ENCODE data around the gene JAZF1.

The JAZF1 gene

DNA sequence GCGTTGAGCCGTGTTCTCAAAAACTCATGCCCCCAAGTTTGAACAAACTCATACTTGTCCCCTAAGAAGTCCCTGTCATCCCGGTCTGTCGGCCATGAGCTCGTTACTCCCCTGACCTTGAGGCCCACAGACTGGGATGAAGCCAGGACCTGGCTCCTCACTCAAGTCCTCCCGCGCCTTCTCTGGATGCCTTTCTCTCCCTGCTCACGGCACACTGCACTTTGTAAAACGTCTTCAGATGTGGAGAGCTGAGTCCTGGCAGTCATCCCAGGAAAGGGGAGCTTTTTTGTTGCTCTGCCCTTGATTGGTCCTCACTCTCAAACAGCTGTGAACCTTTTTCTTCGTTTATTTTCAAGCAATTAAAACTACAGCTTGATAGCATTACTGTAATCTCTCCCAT lies 110.8 kb downstream of the JAZF1 start:
- DNase-seq, result peak; percentile 54

GRCh38 chr7:28069388-28069787 lies 111.2 kb downstream of the JAZF1 start:
- DNase-seq, result no peak

DNA sequence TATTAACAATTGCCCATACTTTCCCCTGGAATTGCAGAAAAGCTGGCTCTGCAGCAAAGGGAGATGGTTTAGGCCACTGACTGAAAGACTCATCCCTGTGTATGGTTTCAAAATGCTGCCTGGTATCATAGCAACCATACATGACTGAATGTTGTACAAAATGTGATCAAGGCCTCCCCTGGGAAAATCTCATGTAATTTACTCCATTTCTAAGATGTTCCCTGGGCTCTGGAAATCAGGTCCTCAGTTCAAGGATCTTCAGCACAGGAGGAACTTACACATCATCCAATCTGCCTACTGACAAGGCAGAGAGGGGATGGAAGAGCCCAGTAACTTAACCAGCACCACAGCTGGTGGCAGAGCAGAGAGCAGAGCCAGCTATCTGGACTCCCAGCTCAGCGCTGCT lies 111.8 kb downstream of the JAZF1 start:
- peak; percentile 75 for DNase-seq

- no peak for DNase-seq
Measured at GRCh38 chr7:28067171-28067570, 113.4 kb downstream of the JAZF1 start.

- peak; percentile 84 for DNase-seq
Measured at GRCh38 chr7:28065721-28066285, 114.8 kb downstream of the JAZF1 start.

GRCh38 chr7:28065308-28065707 lies 115.3 kb downstream of the JAZF1 start:
- DNase-seq, result peak; percentile 51

DNA sequence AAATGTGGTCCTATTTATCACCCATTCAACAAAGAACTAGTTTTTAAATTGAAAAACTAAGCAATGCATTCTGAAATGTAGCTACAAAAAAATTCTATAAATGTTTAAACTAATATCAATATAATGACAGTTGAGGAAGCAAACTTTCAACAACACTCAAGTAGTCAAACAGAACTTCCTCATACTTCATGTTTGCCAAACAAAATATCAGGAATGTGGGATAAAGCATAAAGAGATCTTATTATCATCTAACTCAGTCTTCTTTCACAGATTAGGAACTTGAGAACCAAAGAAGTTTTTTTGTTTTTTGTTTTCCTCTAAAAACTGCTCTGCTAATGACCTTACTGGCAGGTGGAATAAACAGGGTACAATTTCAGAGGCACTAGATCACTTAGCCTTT lies 116.2 kb downstream of the JAZF1 start:
- no peak for DNase-seq

DNA sequence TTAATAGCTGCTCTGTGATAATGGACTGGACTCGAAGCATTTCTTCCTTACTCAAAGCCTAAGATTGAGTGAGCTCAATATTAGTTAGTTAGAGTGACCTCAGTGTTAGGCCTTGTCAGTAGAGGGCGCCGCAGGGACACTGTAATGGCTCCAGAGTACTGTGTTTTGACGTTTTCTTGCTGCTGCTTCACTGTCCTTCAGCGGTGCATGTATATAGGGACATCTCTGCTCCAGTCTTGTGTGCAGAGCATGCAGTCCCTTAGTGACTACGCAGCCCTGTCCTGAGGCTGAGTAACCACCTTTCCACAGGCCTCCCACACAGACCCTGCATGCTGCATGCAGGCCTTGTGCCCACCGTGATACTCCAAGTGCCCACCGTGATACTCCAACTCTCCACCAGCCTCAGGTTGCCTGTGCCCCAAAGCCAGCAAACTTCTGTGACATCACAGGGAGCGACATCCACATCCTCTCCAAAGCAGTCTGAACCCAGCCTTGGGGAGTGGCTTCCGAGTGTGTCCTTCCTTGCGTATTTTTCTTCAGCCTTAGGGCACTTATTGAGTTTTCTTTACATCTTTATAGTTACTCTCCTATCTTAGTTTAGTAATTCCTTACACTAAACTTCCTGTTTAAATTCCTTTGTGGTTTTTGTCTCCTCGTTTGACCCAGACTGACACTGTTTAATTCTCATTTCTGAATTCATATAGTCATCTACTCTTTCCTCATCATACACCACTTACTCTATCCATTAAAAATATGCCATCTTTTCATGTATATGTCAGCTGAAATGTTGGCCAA lies 118.2 kb downstream of the JAZF1 start:
- DNase-seq, result peak; percentile 87

GRCh38 chr7:28061824-28062196 lies 118.8 kb downstream of the JAZF1 start:
- no peak for DNase-seq

GRCh38 chr7:28060371-28060950 lies 120.1 kb downstream of the JAZF1 start:
- no peak for DNase-seq

DNA sequence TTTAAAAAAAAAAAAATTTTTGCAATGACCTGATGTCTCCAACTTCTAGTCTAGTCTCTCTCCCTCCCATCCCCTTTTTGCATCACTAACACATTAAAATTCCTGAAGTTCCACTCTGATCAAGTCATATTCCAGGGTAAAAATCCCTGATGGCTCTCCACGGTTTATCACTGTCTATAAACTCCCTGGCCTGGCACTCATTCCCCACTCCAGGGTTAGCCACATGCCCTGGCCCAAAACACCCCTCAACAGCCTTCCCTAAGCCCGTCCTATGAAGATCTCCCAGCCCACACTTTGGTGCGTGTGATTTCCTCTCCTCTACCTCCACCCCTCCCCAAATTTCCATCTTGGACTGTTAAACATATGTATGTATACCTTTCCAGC lies 125.4 kb downstream of the JAZF1 start:
- no peak for DNase-seq

- no peak for DNase-seq
Measured at GRCh38 chr7:28054531-28055160, 125.9 kb downstream of the JAZF1 start.

- peak; percentile 26 for DNase-seq
Measured at GRCh38 chr7:28052933-28053332, 127.7 kb downstream of the JAZF1 start.

DNA sequence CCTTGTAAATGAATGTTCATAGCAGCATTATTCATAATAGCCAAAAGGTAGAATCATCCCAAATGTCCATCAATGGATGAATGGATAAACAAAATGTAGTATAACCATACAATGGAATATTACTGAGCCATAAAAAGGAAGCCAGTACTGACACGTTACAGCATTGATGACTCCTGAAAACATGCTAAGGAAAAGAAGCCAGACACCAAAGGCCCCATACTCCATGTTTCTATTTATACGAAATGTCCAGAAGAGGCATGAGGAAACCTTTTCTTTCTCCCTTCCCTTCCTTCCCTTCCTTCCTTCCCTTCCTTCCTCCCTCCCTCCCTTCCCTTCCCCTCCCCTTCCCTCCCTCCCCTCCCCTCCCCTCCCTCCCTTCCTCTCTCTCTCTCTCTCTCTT lies 131.9 kb downstream of the JAZF1 start:
- no peak for DNase-seq

- DNase-seq, result no peak
Measured at GRCh38 chr7:28046035-28046434, 134.6 kb downstream of the JAZF1 start.

DNA sequence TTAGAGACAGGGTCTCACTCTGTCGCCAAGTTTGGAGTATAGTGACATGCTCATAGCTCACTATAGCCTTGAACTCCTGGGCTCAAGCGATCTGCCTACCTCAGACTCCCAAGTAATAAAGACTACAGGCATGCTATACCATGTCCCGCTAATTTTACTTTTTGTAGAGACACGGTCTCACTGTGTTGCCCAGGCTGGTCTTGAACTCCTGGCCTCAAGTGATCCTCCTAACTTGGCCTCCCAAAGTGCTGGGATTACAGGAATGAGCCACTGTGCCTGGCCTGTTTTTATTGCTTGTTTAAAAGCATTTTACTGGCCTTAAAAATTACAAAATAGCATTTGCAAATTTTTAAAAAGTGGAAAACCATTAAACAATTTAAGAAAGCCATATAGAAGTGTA lies 135.0 kb downstream of the JAZF1 start:
- DNase-seq, result no peak

DNA sequence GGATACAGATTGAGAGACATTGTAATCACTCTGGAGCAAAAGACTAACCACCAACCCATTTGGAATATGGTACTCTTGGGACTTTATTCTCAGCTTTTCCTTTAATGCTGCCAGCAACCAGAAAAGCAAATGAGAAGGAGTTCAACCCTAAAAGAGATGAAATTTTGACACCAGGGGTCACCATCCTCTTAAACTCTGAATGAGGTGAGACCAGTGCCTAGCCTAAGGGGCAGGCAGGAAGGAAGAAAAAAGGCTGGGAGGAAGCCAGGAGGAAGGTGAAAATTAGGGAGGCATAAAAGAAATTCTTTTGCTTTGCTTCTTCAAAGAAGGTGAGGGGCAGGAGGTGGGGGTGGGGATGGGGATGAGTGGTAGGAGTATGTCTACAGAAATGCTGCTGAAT lies 135.8 kb downstream of the JAZF1 start:
- peak; percentile 35 for DNase-seq

DNA sequence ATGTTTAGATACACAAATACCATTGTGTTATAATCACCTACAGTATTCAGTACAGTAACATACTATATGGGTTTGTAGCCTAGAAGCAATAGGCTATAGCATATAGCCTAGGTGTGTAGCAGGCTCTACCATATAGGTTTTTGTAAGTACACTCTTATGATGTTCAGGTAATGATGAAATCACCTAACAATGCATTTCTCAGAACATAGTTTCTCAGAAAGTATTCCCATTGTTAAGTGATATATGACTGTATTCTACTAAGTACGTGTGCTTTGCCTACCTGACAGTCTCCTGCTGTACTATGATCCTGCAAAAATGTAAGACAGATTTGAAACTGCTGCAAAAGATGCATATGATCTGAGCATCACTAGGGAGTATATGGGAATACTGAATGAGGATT lies 137.9 kb downstream of the JAZF1 start:
- no peak for DNase-seq

- no peak for DNase-seq
Measured at GRCh38 chr7:28041508-28042314, 138.9 kb downstream of the JAZF1 start.

DNA sequence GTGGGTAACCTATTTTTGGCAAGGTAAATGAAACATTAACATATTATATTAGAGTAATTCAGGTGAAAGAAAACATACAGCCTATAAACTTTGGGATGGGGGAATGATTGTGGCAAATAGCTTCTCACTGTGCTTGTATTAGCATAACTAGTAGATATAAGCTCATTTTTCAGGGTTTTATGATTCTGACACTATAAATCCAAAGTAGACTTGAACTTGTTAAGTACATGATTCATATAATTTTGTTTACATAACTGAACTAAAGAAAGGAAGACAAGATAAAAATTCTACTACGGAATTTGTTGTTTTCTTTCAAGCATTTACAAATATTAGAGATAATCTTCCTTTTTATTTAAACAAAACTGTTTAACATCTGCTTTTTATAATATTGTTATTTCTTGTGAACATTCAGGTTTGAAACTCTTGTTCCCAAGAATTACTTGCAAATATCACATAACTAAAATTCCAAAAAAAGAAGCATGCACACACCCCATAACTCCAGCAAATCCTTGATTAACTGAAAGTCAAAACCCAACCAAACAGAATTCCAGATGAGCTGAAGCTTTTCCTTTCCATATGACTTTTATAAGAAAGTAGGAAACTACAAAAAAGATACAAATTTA lies 142.3 kb downstream of the JAZF1 start:
- DNase-seq, result no peak

- no peak for DNase-seq
Measured at GRCh38 chr7:28037220-28038010, 143.2 kb downstream of the JAZF1 start.

- DNase-seq, result no peak
Measured at GRCh38 chr7:28036696-28037095, 143.9 kb downstream of the JAZF1 start.

Data from NCI-H69 (cell line).